ENCODE measurements around the gene ZNF234. TPM values are rescaled to one million over a fixed set of nuclear protein-coding genes. Genes with fewer than 3 reads are reported as not detected.
A peak's percentile ranks its signal among the peaks of the same experiment; 100 is the strongest.
"Not testable (repeated sequence)": the region's sequence is repeated elsewhere in the genome, so short reads cannot be mapped to it uniquely, and the experiment has no call there.

ZNF234 gene
- total and polyA plus RNA-seq, 4 donors, result 2.3 to 18.5 (median 6.1) TPM

DNA sequence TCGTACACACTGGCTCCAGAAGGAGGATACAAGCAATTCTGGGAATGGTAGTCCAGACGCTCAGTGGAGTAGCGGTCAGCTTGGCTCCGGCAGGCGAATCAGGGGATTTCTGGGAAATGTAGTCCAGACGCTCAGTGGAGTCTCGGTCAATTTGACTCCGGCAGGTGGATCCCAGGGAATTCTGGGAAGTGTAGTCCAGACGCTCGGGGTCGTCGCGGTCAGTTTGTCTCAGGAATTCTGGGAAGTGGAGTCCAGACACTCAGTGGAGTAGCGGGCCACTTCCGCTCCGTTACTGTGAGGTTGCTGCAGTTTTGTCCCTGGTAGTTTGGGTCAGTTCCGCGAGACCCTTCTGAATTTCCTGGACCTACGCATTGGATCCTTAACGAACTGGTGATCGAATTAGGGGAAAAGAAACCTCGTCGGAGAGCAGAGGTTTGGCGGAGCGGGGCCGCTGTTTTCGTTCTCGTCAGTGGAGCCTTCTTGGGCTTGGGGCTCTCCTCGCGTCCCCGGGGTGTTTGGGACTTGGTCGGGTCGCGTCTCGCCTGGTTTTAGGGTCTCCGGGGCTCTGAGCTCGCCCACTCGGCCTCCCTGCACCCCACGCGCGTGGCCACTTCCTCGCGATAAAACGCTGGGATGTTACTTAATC is 28.1 kb upstream of the ZNF234 start, which contains the start of gene ZNF225:
Gene ZNF225 (plus strand): TSS at position 262 of the 646 bp plus-strand sequence. CDS start 2,429 bp downstream, outside the sequence.
- intact Hi-C loops (cut with DNase I), result loop anchor here (2.0 to 10.0 kb wide), 4 partner anchors 18 to 111 kb away; partner anchors contain the start of genes ZNF226 (in 2 of the 2), ZNF224 (in 1 of the 2) and ZNF230 (in 1 of the 2)
- H3K4me1 ChIP-seq (ENCODE audit: control insufficient read depth in 1 of 2, insufficient read depth in 2 of 2, low read length in 2 of 2), result no peaks in the 10 kb centered on the region
- H3K9me3 ChIP-seq (ENCODE audit: control insufficient read depth, low read length), result peaks cover 2% of the 10 kb centered on the region
- peak; percentile 99 for ATAC-seq (ENCODE audit: low FRiP score)
- peak within 1 kb of the TSS in 1 of 2 donors; percentile 88 for H3K27ac ChIP-seq (ENCODE audit: low read depth in 1 of 2, low read length in 2 of 2)
- H3K36me3 ChIP-seq (ENCODE audit: control insufficient read depth in 1 of 2, insufficient read depth in 2 of 2, low read length in 1 of 2), result peaks cover 0 to 3% of the 10 kb centered on the region in 2 donors
- peak; percentile 95 to 97 for DNase-seq
- H3K4me3 ChIP-seq (ENCODE audit: low read length in 2 of 2), result peak within 1 kb of the TSS; percentile 84 to 97
- no peaks in the 10 kb centered on the region for H3K27me3 ChIP-seq (ENCODE audit: control insufficient read depth in 1 of 2, insufficient read depth in 2 of 2, low read length in 1 of 2)
- WGBS, 2 donors, result 0% methylated on average over 44 of the region's 44 CpGs

DNA sequence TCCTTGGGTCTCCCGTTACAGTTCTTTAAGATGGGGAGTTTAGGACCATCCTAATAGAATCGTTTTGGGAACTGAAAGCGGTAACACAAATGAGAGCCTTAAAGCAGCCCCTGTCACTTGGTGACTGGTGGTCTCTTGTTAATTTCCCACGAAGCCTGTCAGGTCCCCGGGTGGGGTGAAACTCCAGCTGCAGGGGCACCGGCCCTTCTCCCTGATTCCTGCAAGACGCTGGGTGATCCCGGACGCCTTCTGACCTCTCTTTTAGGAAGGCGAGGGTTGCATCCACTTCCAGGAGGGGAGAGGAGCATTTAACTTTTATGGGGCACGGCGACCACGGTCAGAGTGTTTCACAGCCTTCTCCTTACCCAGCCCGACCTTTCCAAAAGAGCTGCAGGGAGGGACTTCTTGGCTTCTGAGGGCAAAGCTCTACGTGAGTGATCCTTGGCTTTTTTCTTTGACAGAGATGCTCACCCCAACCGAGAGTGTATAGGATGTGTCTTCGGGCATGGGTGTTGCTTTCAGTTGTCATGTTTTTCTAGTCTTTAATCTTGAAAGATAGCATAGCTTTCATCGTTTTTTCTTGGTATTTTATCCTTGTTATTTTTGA is 27.5 kb upstream of the ZNF234 start:
- ATAC-seq (ENCODE audit: low FRiP score), result no peak
- intact Hi-C loops (cut with DNase I), result loop anchor here (2.0 to 10.0 kb wide), 4 partner anchors 19 to 112 kb away; partner anchors contain the start of genes ZNF226 (in 2 of the 2), ZNF224 (in 1 of the 2) and ZNF230 (in 1 of the 2)
- Histone ChIP-seq H3K4me1 (ENCODE audit: control insufficient read depth in 1 of 2, insufficient read depth in 2 of 2, low read length in 2 of 2) (no peaks in the 10 kb centered on the region), H3K27me3 (ENCODE audit: control insufficient read depth in 1 of 2, insufficient read depth in 2 of 2, low read length in 1 of 2) (no peaks in the 10 kb centered on the region), H3K9me3 (ENCODE audit: control insufficient read depth, low read length) (peaks cover 1% of the 10 kb centered on the region), H3K4me3 (ENCODE audit: low read length in 2 of 2) (peak overlapping the region; percentile 38 to 45), H3K36me3 (ENCODE audit: control insufficient read depth in 1 of 2, insufficient read depth in 2 of 2, low read length in 1 of 2) (peaks cover 0 to 4% of the 10 kb centered on the region in 2 donors), H3K27ac (ENCODE audit: low read depth in 1 of 2, low read length in 2 of 2) (peak overlapping the region in 1 of 2 donors; percentile 43)
- peak in 1 of 2 donors; percentile 50 for DNase-seq
- WGBS, 2 donors, result 2 to 3% methylated on average over 17 to 18 of the region's 18 CpGs

DNA sequence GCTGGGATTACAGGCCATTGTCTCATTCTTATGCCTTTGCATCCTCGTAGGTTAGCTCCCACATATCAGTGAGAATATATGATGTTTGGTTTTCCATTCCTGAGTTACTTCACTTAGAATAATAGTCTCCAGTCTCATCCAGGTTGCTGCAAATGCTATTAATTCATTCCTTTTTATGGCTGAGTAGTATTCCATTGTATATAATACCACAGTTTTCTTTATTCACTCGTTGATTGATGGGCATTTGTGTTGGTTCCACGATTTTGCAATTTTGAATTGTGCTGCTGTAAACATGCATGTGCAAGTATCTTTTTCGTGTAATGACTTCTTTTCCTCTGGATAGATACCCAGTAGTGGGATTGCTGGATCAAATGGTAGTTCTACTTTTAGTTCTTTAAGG is 20.2 kb upstream of the ZNF234 start:
- DNase-seq; H3K4me1 ChIP-seq (ENCODE audit: control insufficient read depth in 1 of 2, insufficient read depth in 2 of 2, low read length in 2 of 2); ATAC-seq (ENCODE audit: low FRiP score); H3K4me3 ChIP-seq (ENCODE audit: low read length in 2 of 2); intact Hi-C loops (cut with DNase I); H3K9me3 ChIP-seq (ENCODE audit: control insufficient read depth, low read length); H3K27me3 ChIP-seq (ENCODE audit: control insufficient read depth in 1 of 2, insufficient read depth in 2 of 2, low read length in 1 of 2); H3K27ac ChIP-seq (ENCODE audit: low read depth in 1 of 2, low read length in 2 of 2): not testable (repeated sequence)
- 94 to 95% methylated on average over 4 of the region's 4 CpGs for WGBS, 2 donors
- peaks cover 10 to 11% of the 10 kb centered on the region in 2 donors for H3K36me3 ChIP-seq (ENCODE audit: control insufficient read depth in 1 of 2, insufficient read depth in 2 of 2, low read length in 1 of 2)

DNA sequence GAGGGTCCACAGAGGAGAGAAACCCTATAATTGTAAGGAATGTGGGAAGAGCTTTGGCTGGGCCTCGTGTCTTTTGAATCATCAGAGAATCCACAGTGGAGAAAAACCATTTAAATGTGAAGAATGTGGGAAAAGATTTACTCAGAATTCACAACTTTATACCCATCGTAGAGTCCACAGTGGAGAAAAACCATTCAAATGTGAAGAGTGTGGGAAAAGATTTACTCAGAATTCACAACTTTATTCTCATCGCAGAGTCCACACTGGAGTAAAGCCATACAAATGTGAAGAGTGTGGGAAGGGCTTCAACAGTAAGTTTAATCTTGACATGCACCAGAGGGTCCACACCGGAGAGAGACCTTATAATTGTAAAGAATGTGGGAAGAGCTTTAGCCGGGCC is 9.4 kb upstream of the ZNF234 start:
- H3K9me3 ChIP-seq (ENCODE audit: control insufficient read depth, low read length), result peaks cover 28% of the 10 kb centered on the region
- 90 to 94% methylated on average over 5 of the region's 5 CpGs for WGBS, 2 donors
- DNase-seq, result no peak

DNA sequence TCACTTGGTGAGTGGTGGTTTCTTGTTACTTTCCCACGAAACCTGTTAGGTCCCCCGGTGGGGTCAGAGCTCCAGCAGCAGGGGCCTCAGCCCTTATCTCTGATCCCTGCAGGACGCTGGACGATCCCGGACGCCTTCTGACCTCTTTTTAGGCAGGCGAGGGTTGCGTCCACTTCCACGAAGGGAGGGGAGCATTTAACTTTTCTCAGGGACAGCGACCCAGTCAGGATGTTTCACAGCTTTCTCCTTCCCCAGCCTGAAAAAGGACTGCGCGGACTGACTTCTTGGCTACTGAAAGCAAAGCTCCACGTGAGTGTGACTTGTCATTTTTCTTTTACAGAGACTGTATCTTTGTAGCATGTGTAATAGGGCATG is 692 bp downstream of the ZNF234 start:
- Histone ChIP-seq H3K4me3 (ENCODE audit: low read length in 2 of 2) (peak overlapping the region; percentile 67 to 89), H3K36me3 (ENCODE audit: control insufficient read depth in 1 of 2, insufficient read depth in 2 of 2, low read length in 1 of 2) (peaks cover 4% of the 10 kb centered on the region in 2 donors), H3K27me3 (ENCODE audit: control insufficient read depth in 1 of 2, insufficient read depth in 2 of 2, low read length in 1 of 2) (no peaks in the 10 kb centered on the region), H3K27ac (ENCODE audit: low read depth in 1 of 2, low read length in 2 of 2) (no peak overlapping the region), H3K4me1 (ENCODE audit: control insufficient read depth in 1 of 2, insufficient read depth in 2 of 2, low read length in 2 of 2) (no peaks in the 10 kb centered on the region), H3K9me3 (ENCODE audit: control insufficient read depth, low read length) (no peaks in the 10 kb centered on the region)
- peak in 1 of 2 donors; percentile 45 for DNase-seq
- intact Hi-C loops (cut with DNase I), result no loop called here
- 2 to 3% methylated on average over 13 of the region's 13 CpGs for WGBS, 2 donors
- ATAC-seq (ENCODE audit: low FRiP score), result peak; percentile 38

More for the DNA sequence above, 9.4 kb upstream of the ZNF234 start:
- peak overlapping the region in 1 of 2 donors; percentile 20 for H3K4me3 ChIP-seq (ENCODE audit: low read length in 2 of 2)
- H3K36me3 ChIP-seq (ENCODE audit: control insufficient read depth in 1 of 2, insufficient read depth in 2 of 2, low read length in 1 of 2), result peaks cover 22 to 38% of the 10 kb centered on the region in 2 donors
- ATAC-seq (ENCODE audit: low FRiP score), result no peak
- H3K27me3 ChIP-seq (ENCODE audit: control insufficient read depth in 1 of 2, insufficient read depth in 2 of 2, low read length in 1 of 2), result no peaks in the 10 kb centered on the region
- no peak overlapping the region for H3K27ac ChIP-seq (ENCODE audit: low read depth in 1 of 2, low read length in 2 of 2)
- intact Hi-C loops (cut with DNase I), result no loop called here
- H3K4me1 ChIP-seq (ENCODE audit: control insufficient read depth in 1 of 2, insufficient read depth in 2 of 2, low read length in 2 of 2), result no peaks in the 10 kb centered on the region

DNA sequence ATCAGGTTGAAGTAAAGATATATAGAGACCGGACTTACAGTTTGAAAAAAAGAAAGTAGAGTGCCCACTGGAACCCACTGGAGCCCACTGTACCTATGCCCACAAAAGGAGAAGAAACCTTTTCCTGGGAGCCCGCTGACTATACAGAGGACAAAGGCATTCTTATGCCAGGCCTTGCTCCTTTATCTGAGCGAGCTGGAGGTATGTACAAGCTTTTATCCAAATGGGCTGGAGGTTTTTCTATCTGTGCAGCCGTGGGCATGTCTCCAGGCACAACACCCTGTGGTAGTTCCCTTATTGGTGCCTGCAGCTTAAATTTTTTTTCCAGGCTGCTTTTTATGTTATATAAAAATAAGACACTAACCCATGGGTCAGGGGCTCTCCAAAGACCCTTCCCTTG is 8.4 kb downstream of the ZNF234 start:
- 81 to 88% methylated on average over 4 of the region's 4 CpGs for WGBS, 2 donors
- ATAC-seq (ENCODE audit: low FRiP score), result no peak
- no peak for DNase-seq
- no peak overlapping the region for H3K4me3 ChIP-seq (ENCODE audit: low read length in 2 of 2)
- H3K36me3 ChIP-seq (ENCODE audit: control insufficient read depth in 1 of 2, insufficient read depth in 2 of 2, low read length in 1 of 2), result peaks cover 28 to 45% of the 10 kb centered on the region in 2 donors
- peaks cover 15% of the 10 kb centered on the region for H3K9me3 ChIP-seq (ENCODE audit: control insufficient read depth, low read length)
- H3K27ac ChIP-seq (ENCODE audit: low read depth in 1 of 2, low read length in 2 of 2), result no peak overlapping the region
- intact Hi-C loops (cut with DNase I), result no loop called here
- no peaks in the 10 kb centered on the region for H3K4me1 ChIP-seq (ENCODE audit: control insufficient read depth in 1 of 2, insufficient read depth in 2 of 2, low read length in 2 of 2)
- H3K27me3 ChIP-seq (ENCODE audit: control insufficient read depth in 1 of 2, insufficient read depth in 2 of 2, low read length in 1 of 2), result no peaks in the 10 kb centered on the region

DNA sequence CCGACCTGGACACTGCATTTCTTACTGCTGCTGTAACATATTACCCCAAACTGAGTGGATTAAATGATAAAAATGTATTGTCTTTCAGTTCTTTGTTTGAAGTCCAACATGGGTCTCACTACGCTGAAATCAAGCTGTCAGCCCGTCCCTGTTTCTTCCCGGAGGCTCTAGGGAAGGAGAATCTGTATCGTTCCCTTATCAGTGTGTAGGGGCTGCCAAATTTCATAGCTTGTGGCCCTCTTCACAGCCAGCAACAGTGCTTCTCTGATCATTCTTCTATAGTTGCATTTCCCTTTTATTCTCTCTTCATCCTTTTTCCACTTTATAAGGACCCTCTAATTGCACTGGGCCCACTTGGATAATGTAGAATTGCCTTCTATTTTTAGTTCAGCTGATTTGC is 10.1 kb downstream of the ZNF234 start:
- Histone ChIP-seq H3K27ac (ENCODE audit: low read depth in 1 of 2, low read length in 2 of 2) (no peak overlapping the region), H3K4me1 (ENCODE audit: control insufficient read depth in 1 of 2, insufficient read depth in 2 of 2, low read length in 2 of 2) (no peaks in the 10 kb centered on the region), H3K4me3 (ENCODE audit: low read length in 2 of 2) (no peak overlapping the region), H3K36me3 (ENCODE audit: control insufficient read depth in 1 of 2, insufficient read depth in 2 of 2, low read length in 1 of 2) (peaks cover 34 to 50% of the 10 kb centered on the region in 2 donors), H3K9me3 (ENCODE audit: control insufficient read depth, low read length) (peaks cover 18% of the 10 kb centered on the region), H3K27me3 (ENCODE audit: control insufficient read depth in 1 of 2, insufficient read depth in 2 of 2, low read length in 1 of 2) (no peaks in the 10 kb centered on the region)
- no peak for DNase-seq
- no peak for ATAC-seq (ENCODE audit: low FRiP score)
- intact Hi-C loops (cut with DNase I), result no loop called here
- 97% methylated on average over 5 of the region's 5 CpGs for WGBS, 2 donors

DNA sequence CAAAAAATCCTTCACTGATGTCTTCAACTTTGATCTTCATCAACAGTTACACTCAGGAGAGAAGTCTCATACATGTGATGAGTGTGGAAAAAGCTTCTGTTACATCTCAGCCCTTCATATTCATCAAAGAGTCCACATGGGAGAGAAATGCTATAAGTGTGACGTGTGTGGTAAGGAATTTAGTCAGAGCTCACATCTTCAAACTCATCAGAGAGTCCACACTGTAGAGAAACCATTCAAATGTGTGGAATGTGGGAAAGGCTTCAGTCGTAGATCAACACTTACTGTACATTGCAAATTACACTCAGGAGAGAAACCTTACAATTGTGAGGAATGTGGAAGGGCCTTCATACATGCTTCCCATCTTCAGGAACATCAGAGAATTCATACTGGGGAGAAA is 15.1 kb downstream of the ZNF234 start:
- DNase-seq, result no peak
- Histone ChIP-seq H3K36me3 (ENCODE audit: control insufficient read depth in 1 of 2, insufficient read depth in 2 of 2, low read length in 1 of 2) (peaks cover 31 to 40% of the 10 kb centered on the region in 2 donors), H3K27me3 (ENCODE audit: control insufficient read depth in 1 of 2, insufficient read depth in 2 of 2, low read length in 1 of 2) (no peaks in the 10 kb centered on the region), H3K27ac (ENCODE audit: low read depth in 1 of 2, low read length in 2 of 2) (no peak overlapping the region), H3K4me1 (ENCODE audit: control insufficient read depth in 1 of 2, insufficient read depth in 2 of 2, low read length in 2 of 2) (no peaks in the 10 kb centered on the region), H3K9me3 (ENCODE audit: control insufficient read depth, low read length) (peaks cover 28% of the 10 kb centered on the region), H3K4me3 (ENCODE audit: low read length in 2 of 2) (peak overlapping the region in 1 of 2 donors; percentile 14)
- intact Hi-C loops (cut with DNase I), result no loop called here
- no peak for ATAC-seq (ENCODE audit: low FRiP score)
- 95 to 97% methylated on average over 2 of the region's 2 CpGs for WGBS, 2 donors
